GM19438 (cell line): ENCODE measurements around the gene PLEKHN1.
"Not testable (repeated sequence)": the region's sequence is repeated elsewhere in the genome, so short reads cannot be mapped to it uniquely, and the experiment has no call there.

Experiments
- ATAC-seq: cut with Tn5 transposase; IDR thresholded peaks from one replicate; pipeline ENCODE4 v1.9.1; 2021; ENCODE audit warnings: low read depth; ENCODE audit not compliant: unreplicated experiment

The PLEKHN1 gene

GRCh38 chr1:972726-973458, 6.6 kb downstream of the PLEKHN1 start:
- no peak for ATAC-seq

GRCh38 chr1:973459-974292, 7.4 kb downstream of the PLEKHN1 start:
- no peak for ATAC-seq

- no peak for ATAC-seq
Observed at GRCh38 chr1:974293-974640, 8.0 kb downstream of the PLEKHN1 start.

- ATAC-seq: no peak
Observed at GRCh38 chr1:974687-975328, 8.5 kb downstream of the PLEKHN1 start.

- no peak for ATAC-seq
Observed at GRCh38 chr1:975365-975764, 9.1 kb downstream of the PLEKHN1 start.

GRCh38 chr1:975896-976683, 9.8 kb downstream of the PLEKHN1 start:
- no peak for ATAC-seq

- not testable (repeated sequence) for ATAC-seq
Observed at GRCh38 chr1:976791-977190, 10.5 kb downstream of the PLEKHN1 start.

- ATAC-seq: no peak
Observed at GRCh38 chr1:978069-978834, 12.0 kb downstream of the PLEKHN1 start.

GRCh38 chr1:978835-979743, 12.8 kb downstream of the PLEKHN1 start:
- no peak for ATAC-seq

GRCh38 chr1:979744-980072, 13.4 kb downstream of the PLEKHN1 start:
- no peak for ATAC-seq

GRCh38 chr1:980137-980571, 13.9 kb downstream of the PLEKHN1 start:
- no peak for ATAC-seq

GRCh38 chr1:980602-981395, 14.5 kb downstream of the PLEKHN1 start:
- no peak for ATAC-seq

- ATAC-seq: no peak
Observed at GRCh38 chr1:981491-981954, 15.2 kb downstream of the PLEKHN1 start.

GRCh38 chr1:981955-982558, 15.8 kb downstream of the PLEKHN1 start, which contains the start of gene PERM1:
TSS of gene PERM1 (minus strand) at chr1:982093. CDS start at chr1:981029, 1,064 bp downstream.
- ATAC-seq: no peak

- ATAC-seq: no peak
Observed at GRCh38 chr1:982765-983436, 16.6 kb downstream of the PLEKHN1 start.

- no peak for ATAC-seq
Observed at GRCh38 chr1:983798-984475, 17.7 kb downstream of the PLEKHN1 start.

GRCh38 chr1:984476-984814, 18.2 kb downstream of the PLEKHN1 start:
- no peak for ATAC-seq
